Mesothelial cell of epicardium (in vitro differentiated cells): ENCODE data around the gene HDAC4. TPM values are rescaled to one million over a fixed set of nuclear protein-coding genes. Genes with fewer than 3 reads are reported as not detected.

Experiments used
- DNase-seq, 2 experiments: peaks; one replicate each; pipeline ENCODE4 v3.0.0; 2021; ENCODE audit warnings: low spot score in 2 of 2; ENCODE audit not compliant: unreplicated experiment in 2 of 2
- H3K27ac Mint-ChIP-seq: 2 replicates; pipeline ENCODE4 v1.8.0; 2021; ENCODE audit warnings: mixed read lengths
- H3K27me3 Mint-ChIP-seq: 2 replicates; pipeline ENCODE4 v1.8.0; 2021; ENCODE audit warnings: low read depth, mixed read lengths
- H3K36me3 Mint-ChIP-seq: 2 replicates; pipeline ENCODE4 v1.8.0; 2021; ENCODE audit warnings: mixed read lengths
- H3K4me1 Mint-ChIP-seq: 2 replicates; pipeline ENCODE4 v1.8.0; 2021; ENCODE audit warnings: mixed read lengths
- H3K4me3 Mint-ChIP-seq: 2 replicates; pipeline ENCODE4 v1.8.0; 2021; ENCODE audit warnings: mild to moderate bottlenecking, moderate library complexity, mixed read lengths
- H3K9me3 Mint-ChIP-seq: 2 replicates; pipeline ENCODE4 v1.8.0; 2021; ENCODE audit warnings: mixed read lengths
- CTCF ChIP-seq: fragments of 200-600 bp; sonication (generic); IDR thresholded peaks from one replicate; pipeline ENCODE4 v1.5.0; 2021; ENCODE audit warnings: antibody characterized with exemption; ENCODE audit not compliant: unreplicated experiment
- total RNA-seq: library from RNA; stranded (reverse); gene quantifications from 3 replicates; pipeline ENCODE4 v1.2.1, GENCODE V29; 2021

The HDAC4 gene
- total RNA-seq, 1 donor from 2014 or later, result 59.2 TPM

- Mint-ChIP-seq H3K4me3 (no peak overlapping the region), H3K4me1 (peaks cover 14% of the 10 kb centered on the region), H3K9me3 (no peaks in the 10 kb centered on the region), H3K36me3 (no peaks in the 10 kb centered on the region), H3K27me3 (no peaks in the 10 kb centered on the region), H3K27ac (no peak overlapping the region)
- DNase-seq, result no peak
- no peak for TF ChIP-seq CTCF
Observed at GRCh38 chr2:239112127-239112774, 288.6 kb downstream of the HDAC4 start.

GRCh38 chr2:239111401-239112100, 289.3 kb downstream of the HDAC4 start:
- DNase-seq, result no peak
- Mint-ChIP-seq H3K36me3 (no peaks in the 10 kb centered on the region), H3K27me3 (no peaks in the 10 kb centered on the region), H3K4me1 (peaks cover 14% of the 10 kb centered on the region), H3K27ac (no peak overlapping the region), H3K9me3 (no peaks in the 10 kb centered on the region), H3K4me3 (no peak overlapping the region)
- TF ChIP-seq CTCF, result no peak

- Mint-ChIP-seq H3K36me3 (no peaks in the 10 kb centered on the region), H3K4me3 (no peak overlapping the region), H3K9me3 (no peaks in the 10 kb centered on the region), H3K27me3 (no peaks in the 10 kb centered on the region), H3K27ac (no peak overlapping the region), H3K4me1 (peaks cover 17% of the 10 kb centered on the region)
- no peak for TF ChIP-seq CTCF
- no peak for DNase-seq
Observed at GRCh38 chr2:239110595-239111048, 290.2 kb downstream of the HDAC4 start.

- peaks cover 17% of the 10 kb centered on the region for H3K4me1 Mint-ChIP-seq
- H3K36me3 Mint-ChIP-seq, result no peaks in the 10 kb centered on the region
- no peaks in the 10 kb centered on the region for H3K27me3 Mint-ChIP-seq
- no peak for TF ChIP-seq CTCF
- DNase-seq, result no peak
- H3K27ac Mint-ChIP-seq, result no peak overlapping the region
- H3K4me3 Mint-ChIP-seq, result no peak overlapping the region
- H3K9me3 Mint-ChIP-seq, result no peaks in the 10 kb centered on the region
Observed at GRCh38 chr2:239109928-239110545, 290.8 kb downstream of the HDAC4 start.

GRCh38 chr2:239109041-239109927, 291.5 kb downstream of the HDAC4 start:
- no peaks in the 10 kb centered on the region for H3K36me3 Mint-ChIP-seq
- TF ChIP-seq CTCF, result no peak
- no peak overlapping the region for H3K27ac Mint-ChIP-seq
- no peaks in the 10 kb centered on the region for H3K9me3 Mint-ChIP-seq
- H3K4me3 Mint-ChIP-seq, result no peak overlapping the region
- H3K4me1 Mint-ChIP-seq, result peaks cover 17% of the 10 kb centered on the region
- no peak for DNase-seq
- H3K27me3 Mint-ChIP-seq, result no peaks in the 10 kb centered on the region
